H1 (cell line): ENCODE data around the gene NDRG4. TPM values are rescaled to one million over a fixed set of nuclear protein-coding genes. Genes with fewer than 3 reads are reported as not detected.

Experiments used
- CTCF ChIA-PET: fragments of 300-600 bp; sonication (Branson Sonifier 250); formaldehyde crosslinking; loops from one replicate; lab custom pipeline; 2021; ENCODE audit not compliant: partially characterized antibody; lab: Charles Lee
- POLR2A ChIA-PET: fragments of 300-600 bp; sonication (Branson Sonifier 250); formaldehyde crosslinking; loops from one replicate; lab custom pipeline; 2021; ENCODE audit warnings: inconsistent platforms; ENCODE audit not compliant: partially characterized antibody; lab: Charles Lee
- DNase-seq, 2 experiments: peaks; one replicate each; pipeline versions ENCODE4 v3.0.0 to v3.0.0-alpha.2; 2010 to 2022; ENCODE audit warnings: low spot score in 2 of 2, low read depth in 1 of 2, mixed read lengths in 1 of 2
- FAIRE-seq: peaks from 2 replicates; lab custom pipeline; 2011; peaks lifted over from hg19 to GRCh38; lab: Jason Lieb, UNC
- H2AFZ ChIP-seq: 2 replicates; pipeline ENCODE4 v1.8.1; 2012; ENCODE audit warnings: low read length, inconsistent platforms
- H2AK5ac ChIP-seq: 2 replicates; pipeline ENCODE4 v1.6.1; 2013; ENCODE audit warnings: low read depth, low read length
- H2BK120ac ChIP-seq: replicated peaks from 2 replicates; pipeline ENCODE3; 2013; ENCODE audit warnings: low read depth, low read length, inconsistent platforms
- H2BK12ac ChIP-seq: 2 replicates; pipeline ENCODE4 v1.6.1; 2013; ENCODE audit warnings: low read depth, low read length
- H2BK15ac ChIP-seq: 2 replicates; pipeline ENCODE4 v1.6.1; 2013; ENCODE audit warnings: low read length
- H2BK20ac ChIP-seq: 2 replicates; pipeline ENCODE4 v1.6.1; 2013; ENCODE audit warnings: low read length
- H2BK5ac ChIP-seq: 2 replicates; pipeline ENCODE4 v1.6.1; 2013; ENCODE audit warnings: low read depth, low read length
- H3K14ac ChIP-seq: 2 replicates; pipeline ENCODE4 v1.6.1; 2013; ENCODE audit warnings: inconsistent platforms; ENCODE audit not compliant: insufficient read length
- H3K18ac ChIP-seq: 2 replicates; pipeline ENCODE4 v1.6.1; 2013; ENCODE audit warnings: low read length; ENCODE audit errors: extremely low read depth
- H3K23ac ChIP-seq: 2 replicates; pipeline ENCODE4 v1.6.1; 2013; ENCODE audit warnings: inconsistent platforms; ENCODE audit not compliant: insufficient read length
- H3K23me2 ChIP-seq: 2 replicates; pipeline ENCODE4 v1.6.1; 2013; ENCODE audit warnings: low read depth, low read length
- H3K27ac ChIP-seq: 2 replicates; pipeline ENCODE4 v1.6.1; 2011; ENCODE audit warnings: low read depth, low read length, inconsistent platforms
- H3K27me3 ChIP-seq, 4 experiments: replicated peaks in 1 of 4; 1 replicate in 1 of 4; 2 replicates in 3 of 4; pipeline versions ENCODE4 v1.6.1 to v1.8.1; 2011 to 2013; ENCODE audit warnings: low read length in 3 of 4, mild to moderate bottlenecking in 3 of 4, inconsistent platforms in 2 of 4, mixed read lengths in 2 of 4, moderate library complexity in 1 of 4; ENCODE audit not compliant: control insufficient read depth in 3 of 4, insufficient read depth in 3 of 4; ENCODE audit errors: extremely low read depth in 1 of 4
- H3K36me3 ChIP-seq, 4 experiments: 2 replicates each; pipeline versions ENCODE4 v1.6.1 to v1.8.1; 2011 to 2013; ENCODE audit warnings: mild to moderate bottlenecking in 4 of 4, low read length in 3 of 4, moderate library complexity in 2 of 4, control low read depth in 1 of 4, inconsistent platforms in 1 of 4; ENCODE audit not compliant: insufficient read depth in 4 of 4, control insufficient read depth in 2 of 4
- H3K4ac ChIP-seq: replicated peaks from 2 replicates; pipeline ENCODE3; 2013; ENCODE audit warnings: low read length, low read depth, mixed read lengths, inconsistent platforms; ENCODE audit not compliant: insufficient read length
- H3K4me1 ChIP-seq, 4 experiments: replicated peaks in 1 of 4; 1 replicate in 1 of 4; 2 replicates in 3 of 4; pipeline versions ENCODE4 v1.6.1 to v1.8.1; 2011 to 2013; ENCODE audit warnings: low read length in 3 of 4, inconsistent platforms in 2 of 4, mixed read lengths in 1 of 4; ENCODE audit not compliant: insufficient read depth in 4 of 4, control insufficient read depth in 3 of 4
- H3K4me2 ChIP-seq, 2 experiments: 2 replicates each; pipeline versions ENCODE4 v1.6.1 to v1.8.1; 2011 to 2013; ENCODE audit warnings: low read depth in 2 of 2, low read length in 2 of 2, control low read depth in 1 of 2, inconsistent platforms in 1 of 2, mild to moderate bottlenecking in 1 of 2; ENCODE audit not compliant: insufficient read depth in 1 of 2
- H3K4me3 ChIP-seq, 4 experiments: fragments of 200-600, 300-600 bp in 1 of 4; sonication (generic), shearing (Covaris generic), sonication (Bioruptor Twin) in 1 of 4; 2 replicates each; pipeline versions ENCODE4 v1.5.1 to v1.8.1; 2011 to 2016; ENCODE audit warnings: low read length in 4 of 4, low read depth in 3 of 4, control low read depth in 2 of 4, inconsistent platforms in 2 of 4, mild to moderate bottlenecking in 2 of 4, mixed read lengths in 1 of 4, moderate library complexity in 1 of 4; ENCODE audit not compliant: insufficient read depth in 2 of 4; ENCODE audit errors: extremely low read depth in 1 of 4
- H3K56ac ChIP-seq: replicated peaks from 2 replicates; pipeline ENCODE3; 2013; ENCODE audit warnings: low read depth, mild to moderate bottlenecking, mixed read lengths, low read length, inconsistent platforms; ENCODE audit not compliant: insufficient read length
- H3K79me1 ChIP-seq: 2 replicates; pipeline ENCODE4 v1.6.1; 2013; ENCODE audit warnings: low read depth, low read length, control low read depth
- H3K79me2 ChIP-seq, 2 experiments: 2 replicates each; pipeline versions ENCODE4 v1.6.1 to v1.8.1; 2012 to 2013; ENCODE audit warnings: low read length in 2 of 2, mild to moderate bottlenecking in 2 of 2, inconsistent platforms in 1 of 2; ENCODE audit not compliant: insufficient read depth in 2 of 2, control insufficient read depth in 1 of 2
- H3K9ac ChIP-seq, 4 experiments: replicated peaks in 1 of 4; 1 replicate in 1 of 4; 2 replicates in 3 of 4; pipeline versions ENCODE4 v1.6.1 to v1.8.1; 2011 to 2013; ENCODE audit warnings: low read depth in 3 of 4, low read length in 3 of 4, control low read depth in 2 of 4, mild to moderate bottlenecking in 2 of 4, moderate library complexity in 2 of 4, inconsistent platforms in 1 of 4; ENCODE audit errors: extremely low read depth in 1 of 4
- H3K9me3 ChIP-seq, 2 experiments: 2 replicates each; pipeline versions ENCODE4 v1.6.1 to v1.8.1; 2012 to 2013; ENCODE audit warnings: mild to moderate bottlenecking in 2 of 2, moderate library complexity in 2 of 2, control low read depth in 1 of 2, inconsistent platforms in 1 of 2, low read depth in 1 of 2, low read length in 1 of 2, mixed read lengths in 1 of 2; ENCODE audit not compliant: insufficient read depth in 2 of 2
- H4K20me1 ChIP-seq, 2 experiments: replicated peaks in 1 of 2; 2 replicates each; pipeline versions ENCODE3 to v1.8.1; 2011 to 2013; ENCODE audit warnings: inconsistent platforms in 2 of 2, low read length in 2 of 2, mild to moderate bottlenecking in 1 of 2; ENCODE audit not compliant: insufficient read depth in 2 of 2, control insufficient read depth in 1 of 2
- H4K5ac ChIP-seq: 2 replicates; pipeline ENCODE4 v1.6.1; 2013; ENCODE audit warnings: low read length, low read depth, mixed read lengths, inconsistent platforms; ENCODE audit not compliant: insufficient read length
- H4K8ac ChIP-seq: 2 replicates; pipeline ENCODE4 v1.8.0; 2013; ENCODE audit warnings: mild to moderate bottlenecking, moderate library complexity, low read length, inconsistent platforms; ENCODE audit not compliant: insufficient read depth; ENCODE audit errors: extremely low read depth
- H4K91ac ChIP-seq: replicated peaks from 2 replicates; pipeline ENCODE3; 2013; ENCODE audit warnings: low read length, mixed read lengths, inconsistent platforms; ENCODE audit not compliant: insufficient read length
- ATF3 ChIP-seq: IDR thresholded peaks from 2 replicates; pipeline ENCODE4 v1.6.1; 2011; ENCODE audit warnings: low read depth, mild to moderate bottlenecking, low read length; ENCODE audit not compliant: insufficient read depth
- BACH1 ChIP-seq: IDR thresholded peaks from 2 replicates; pipeline ENCODE4 v1.6.1; 2012; ENCODE audit warnings: low read length, improper control_type of control experiment
- BCL11A ChIP-seq, 2 experiments: IDR thresholded peaks; one replicate each; pipeline ENCODE4 v1.6.1; 2011; ENCODE audit warnings: low read depth in 2 of 2, low read length in 2 of 2, mild to moderate bottlenecking in 2 of 2
- CTBP2 ChIP-seq: IDR thresholded peaks from 2 replicates; pipeline ENCODE4 v1.7.0; 2011; ENCODE audit warnings: borderline replicate concordance, mild to moderate bottlenecking, moderate library complexity, mixed read lengths, low read length; ENCODE audit not compliant: insufficient read depth, insufficient read length
- EGR1 ChIP-seq: IDR thresholded peaks from 2 replicates; pipeline ENCODE4 v1.6.1; 2011; ENCODE audit warnings: low read depth, low read length, borderline replicate concordance
- EP300 ChIP-seq, 2 experiments: IDR thresholded peaks; 1 replicate in 1 of 2; 2 replicates in 1 of 2; pipeline ENCODE4 v1.6.1; 2011 to 2012; ENCODE audit warnings: low read depth in 2 of 2, low read length in 2 of 2, mild to moderate bottlenecking in 2 of 2, borderline replicate concordance in 1 of 2, inconsistent platforms in 1 of 2, moderate library complexity in 1 of 2
- GTF2F1 ChIP-seq: IDR thresholded peaks from 2 replicates; pipeline ENCODE4 v1.6.1; 2012; ENCODE audit warnings: low read depth, low read length, improper control_type of control experiment, borderline replicate concordance
- PHF8 ChIP-seq: fragments of 200-600 bp; sonication (generic); conservative IDR thresholded peaks from 2 replicates; pipeline ENCODE4 v1.7.1; 2012; ENCODE audit warnings: low read depth, mild to moderate bottlenecking, inconsistent platforms, low read length, moderate library complexity
- RXRA ChIP-seq: IDR thresholded peaks from 2 replicates; pipeline ENCODE4 v1.6.1; 2011; ENCODE audit warnings: low read depth, mild to moderate bottlenecking, low read length, moderate library complexity; ENCODE audit not compliant: insufficient read depth
- TCF12 ChIP-seq: IDR thresholded peaks from 2 replicates; pipeline ENCODE4 v1.6.1; 2011; ENCODE audit warnings: low read depth, mild to moderate bottlenecking, low read length
- TEAD4 ChIP-seq: IDR thresholded peaks from 2 replicates; pipeline ENCODE4 v1.6.1; 2012; ENCODE audit warnings: low read depth, low read length, inconsistent platforms, mixed read lengths
- WGBS, 2 experiments: shearing (Covaris generic) in 1 of 2; methylation state at CpG; one replicate each; pipeline versions ENCODE4 v1.1.6 to v1.1.7; 2013 to 2015; ENCODE audit warnings: low lambda C conversion rate in 2 of 2, mixed read lengths in 2 of 2, inconsistent platforms in 1 of 2, low coverage in 1 of 2, missing lambda C conversion rate in 1 of 2; ENCODE audit not compliant: insufficient replicate concordance in 2 of 2, insufficient coverage in 1 of 2, insufficient read length in 1 of 2; ENCODE audit errors: extremely low coverage in 1 of 2, missing lambda C conversion rate in 1 of 2; 5-methylcytosine and 5-hydroxymethylcytosine counted together
- polyA plus RNA-seq, 7 experiments: library from polyadenylated mRNA; depleted of rRNA in 3 of 7; stranded (reverse) in 5 of 7; unstranded in 2 of 7; fragments of >200 nt in 5 of 7; fragments of 200-250 nt in 2 of 7; gene quantifications; 1 replicate in 5 of 7; 2 replicates in 1 of 7; 4 replicates in 1 of 7; pipeline versions ENCODE4 v1.2.1 to v1.2.3, GENCODE V29; 2011 to 2013; ENCODE audit warnings: missing spikeins in 2 of 7, mixed read lengths in 2 of 7
- total RNA-seq: library from RNA; stranded (reverse); fragmentation: NEBNext Ultra II Directional; extraction: Animal tissue kit (Norgen Biotek cat#: 25700); gene quantifications from 2 replicates; pipeline ENCODE4 v1.2.1, GENCODE V29; 2021

The NDRG4 gene
- total and polyA plus RNA-seq, 2 of the 8 experiments (the other 6 are each of a cell fraction or from before 2014, with no cell fraction given), result 20.8 to 30.9 TPM

- Histone ChIP-seq H3K14ac (no peak overlapping the region), H3K4me1 (no peaks in the 10 kb centered on the region), H2BK20ac (no peak overlapping the region), H2BK12ac (no peak overlapping the region), H3K79me2 (no peaks in the 10 kb centered on the region), H3K36me3 (no peaks in the 10 kb centered on the region), H2AFZ (no peak overlapping the region), H3K4me2 (no peak overlapping the region), H4K8ac (no peak overlapping the region), H3K9ac (no peak overlapping the region), H4K91ac (no peak overlapping the region), H3K23me2 (peaks cover 1% of the 10 kb centered on the region; the same call in 1 of the 2 replicates), H3K27me3 (no peaks in the 10 kb centered on the region), H3K56ac (no peak overlapping the region), H3K79me1 (no peaks in the 10 kb centered on the region), H2BK120ac (no peak overlapping the region), H3K4me3 (no peak overlapping the region), H2BK15ac (no peak overlapping the region), H3K27ac (no peak overlapping the region), H2BK5ac (no peak overlapping the region), H4K5ac (no peak overlapping the region), H4K20me1 (peaks cover 0 to 1% of the 10 kb centered on the region in 2 experiments), H2AK5ac (no peak overlapping the region), H3K18ac (no peak overlapping the region), H3K4ac (no peak overlapping the region), H3K9me3 (no peaks in the 10 kb centered on the region), H3K23ac (no peak overlapping the region)
- FAIRE-seq (no peak), DNase-seq (no peak)
- no peak for TF ChIP-seq PHF8
- TF ChIP-seq TEAD4, result no peak
- TF ChIP-seq BCL11A (IDR thresholded peaks at IDR 0.05; ENCODE audit: low read depth in 2 of 2, low read length in 2 of 2), result no peak
- TF ChIP-seq CTBP2, result no peak
- TF ChIP-seq ATF3, result no peak
- no peak for TF ChIP-seq TCF12
- TF ChIP-seq GTF2F1, result no peak
- TF ChIP-seq RXRA, result no peak
- TF ChIP-seq EGR1, result no peak
- TF ChIP-seq EP300 (IDR thresholded peaks at IDR 0.05; ENCODE audit: borderline replicate concordance in 1 of 2, low read depth in 2 of 2, low read length in 2 of 2), result no peak
- TF ChIP-seq BACH1, result no peak
- POLR2A ChIA-PET, result no interaction called here
- CTCF ChIA-PET, result interaction anchor here (0.5 to 2.3 kb wide), 9 partner anchors 11 to 301 kb away, joined by 3 to 8 read pairs (median 3); no protein-coding TSS in a partner anchor
- WGBS, 2 experiments, result 91% methylated on average over 5 of the region's 5 CpGs; no CpG with 5 or more reads in 1 of the 2 experiments
These were observed 45.1 kb upstream of the NDRG4 start for GRCh38 chr16:58454856-58455255.
